GM21390 (cell line): ENCODE results near the gene OGDH.

ENCODE experiments used
- ATAC-seq: cut with Tn5 transposase; IDR thresholded peaks from one replicate; pipeline ENCODE4 v1.9.1; 2021; ENCODE audit not compliant: unreplicated experiment

OGDH gene

GRCh38 chr7:44735403-44736165 is 129.2 kb downstream of the OGDH start:
- peak; percentile 67 for ATAC-seq

- ATAC-seq: no peak
Measured at GRCh38 chr7:44736896-44737295, 130.5 kb downstream of the OGDH start.

- no peak for ATAC-seq
Measured at GRCh38 chr7:44738051-44738723, 131.8 kb downstream of the OGDH start.

- ATAC-seq: no peak
Measured at GRCh38 chr7:44738876-44739665, 132.6 kb downstream of the OGDH start.

- ATAC-seq: no peak
Measured at GRCh38 chr7:44740055-44740454, 133.6 kb downstream of the OGDH start.

GRCh38 chr7:44743750-44744149 is 137.3 kb downstream of the OGDH start:
- no peak for ATAC-seq

- peak; percentile 67 for ATAC-seq
Measured at GRCh38 chr7:44748045-44748947, 141.9 kb downstream of the OGDH start, which contains the start of gene ZMIZ2. Gene ZMIZ2, plus strand, starts transcription at chr7:44748847. Its CDS starts 7,403 bp downstream, at chr7:44756250.

GRCh38 chr7:44748948-44749731 is 142.7 kb downstream of the OGDH start:
- peak; percentile 8 for ATAC-seq

- no peak for ATAC-seq
Measured at GRCh38 chr7:44749992-44750391, 143.6 kb downstream of the OGDH start.

- ATAC-seq: no peak
Measured at GRCh38 chr7:44750424-44750823, 144.0 kb downstream of the OGDH start.

- peak; percentile 51 for ATAC-seq
Measured at GRCh38 chr7:44750921-44751571, 144.6 kb downstream of the OGDH start.

- no peak for ATAC-seq
Measured at GRCh38 chr7:44752822-44753221, 146.4 kb downstream of the OGDH start.

- ATAC-seq: no peak
Measured at GRCh38 chr7:44754802-44755697, 148.6 kb downstream of the OGDH start.

GRCh38 chr7:44755698-44756627 is 149.5 kb downstream of the OGDH start:
- ATAC-seq: no peak

GRCh38 chr7:44756904-44757303 is 150.5 kb downstream of the OGDH start:
- ATAC-seq: no peak

- ATAC-seq: no peak
Measured at GRCh38 chr7:44757311-44757710, 150.9 kb downstream of the OGDH start.

GRCh38 chr7:44757739-44758138 is 151.3 kb downstream of the OGDH start:
- no peak for ATAC-seq
